CD4-positive, alpha-beta T cell treated with Interleukin-17A for 1 hour (primary cell): ENCODE data around the gene GALNT12.
A peak's percentile ranks its signal among the peaks of the same experiment; 100 is the strongest.

ENCODE experiments used
- DNase-seq: peaks from one replicate; pipeline ENCODE4 v3.0.0-alpha.2; 2020

Gene GALNT12

GRCh38 chr9:98834386-98834785 lies 26.9 kb downstream of the GALNT12 start:
- no peak for DNase-seq

- no peak for DNase-seq
Measured at GRCh38 chr9:98836206-98836605, 28.7 kb downstream of the GALNT12 start.

- DNase-seq = no peak
Measured at GRCh38 chr9:98837516-98837915, 30.0 kb downstream of the GALNT12 start.

GRCh38 chr9:98838155-98838867 lies 30.8 kb downstream of the GALNT12 start:
- DNase-seq = no peak

GRCh38 chr9:98838868-98839565 lies 31.5 kb downstream of the GALNT12 start:
- DNase-seq = no peak

- DNase-seq = no peak
Measured at GRCh38 chr9:98839724-98840123, 32.3 kb downstream of the GALNT12 start.

GRCh38 chr9:98842510-98842909 lies 35.0 kb downstream of the GALNT12 start:
- no peak for DNase-seq

- no peak for DNase-seq
Measured at GRCh38 chr9:98846081-98846480, 38.6 kb downstream of the GALNT12 start.

GRCh38 chr9:98846879-98847278 lies 39.4 kb downstream of the GALNT12 start:
- DNase-seq = no peak

GRCh38 chr9:98848450-98849149 lies 41.1 kb downstream of the GALNT12 start:
- peak; percentile 65 for DNase-seq

GRCh38 chr9:98849563-98849962 lies 42.1 kb downstream of the GALNT12 start:
- DNase-seq = no peak

- no peak for DNase-seq
Measured at GRCh38 chr9:98850851-98851729, 43.6 kb downstream of the GALNT12 start.

- no peak for DNase-seq
Measured at GRCh38 chr9:98851730-98852459, 44.4 kb downstream of the GALNT12 start.

- DNase-seq = no peak
Measured at GRCh38 chr9:98852460-98852734, 44.9 kb downstream of the GALNT12 start.

GRCh38 chr9:98852961-98853360 lies 45.5 kb downstream of the GALNT12 start:
- no peak for DNase-seq

- no peak for DNase-seq
Measured at GRCh38 chr9:98854266-98854665, 46.8 kb downstream of the GALNT12 start.

- DNase-seq = no peak
Measured at GRCh38 chr9:98855592-98855991, 48.1 kb downstream of the GALNT12 start.

GRCh38 chr9:98856982-98857381 lies 49.5 kb downstream of the GALNT12 start:
- DNase-seq = no peak

GRCh38 chr9:98859941-98860340 lies 52.5 kb downstream of the GALNT12 start:
- no peak for DNase-seq

GRCh38 chr9:98860871-98861293 lies 53.4 kb downstream of the GALNT12 start:
- DNase-seq = no peak

- DNase-seq = no peak
Measured at GRCh38 chr9:98861781-98862504, 54.5 kb downstream of the GALNT12 start.

GRCh38 chr9:98862936-98863335 lies 55.5 kb downstream of the GALNT12 start:
- no peak for DNase-seq
